Heart right ventricle (tissue), 16 donors: ENCODE results near the gene HIRA. TPM values are rescaled to one million over a fixed set of nuclear protein-coding genes. Genes with fewer than 3 reads are reported as not detected.
A peak's percentile ranks its signal among the peaks of the same experiment; 100 is the strongest.

Experiments
- ATAC-seq, 8 donors: fragments of 200-7000 bp; cut with Tn5 transposase; one replicate each; pipeline ENCODE4 v1.9.1; 2020; ENCODE audit warnings: mild to moderate bottlenecking in 8 of 8, moderate library complexity in 8 of 8, moderate number of reproducible peaks in 1 of 8
- DNase-seq, 2 donors: peaks; one replicate each; pipeline ENCODE4 v3.0.0-alpha.2; 2020
- H3K27ac ChIP-seq, 10 donors: fragments of 200-600 bp; sonication (generic) in 2 of 10; one replicate each; pipeline versions ENCODE4 v1.5.0 to v1.8.0; 2020 to 2022; ENCODE audit warnings: mild to moderate bottlenecking in 3 of 10
- H3K27me3 ChIP-seq, 7 donors: fragments of 200-600 bp; one replicate each; pipeline ENCODE4 v1.8.0; 2021 to 2022; ENCODE audit warnings: mild to moderate bottlenecking in 2 of 7
- H3K36me3 ChIP-seq, 9 donors: fragments of 200-600 bp; sonication (generic) in 1 of 9; one replicate each; pipeline versions ENCODE4 v1.5.0 to v1.8.0; 2020 to 2022; ENCODE audit warnings: mild to moderate bottlenecking in 2 of 9
- H3K4me1 ChIP-seq, 9 donors: fragments of 200-600 bp; sonication (generic) in 1 of 9; one replicate each; pipeline versions ENCODE4 v1.5.0 to v1.8.0; 2020 to 2022; ENCODE audit warnings: mild to moderate bottlenecking in 4 of 9
- H3K4me3 ChIP-seq, 10 donors: fragments of 200-600 bp; sonication (generic) in 2 of 10; one replicate each; pipeline versions ENCODE4 v1.5.0 to v1.8.0; 2020 to 2022; ENCODE audit warnings: mild to moderate bottlenecking in 7 of 10, moderate library complexity in 2 of 10
- H3K9me3 ChIP-seq, 11 donors: fragments of 200-600 bp in 10 of 11; sonication (generic) in 2 of 11; one replicate each; pipeline versions ENCODE4 v1.5.0 to v1.8.0; 2013 to 2022; ENCODE audit warnings: mild to moderate bottlenecking in 2 of 11, control low read depth in 1 of 11, moderate library complexity in 1 of 11
- CTCF ChIP-seq, 9 donors: fragments of 200-600 bp; sonication (generic) in 2 of 9; IDR thresholded peaks; one replicate each; pipeline versions ENCODE4 v1.5.0 to v1.8.0; 2021 to 2022; ENCODE audit warnings: antibody characterized with exemption in 9 of 9, mild to moderate bottlenecking in 5 of 9, moderate library complexity in 1 of 9
- WGBS, 2 donors: extraction: QIAGEN DNeasy Blood & Tissue Kit; methylation state at CpG; one replicate each; pipeline ENCODE4 v1.1.7; 2013; ENCODE audit warnings: inconsistent platforms in 1 of 2; 5-methylcytosine and 5-hydroxymethylcytosine counted together
- intact Hi-C, 10 donors: fragments of 100-400 bp; cut with DNase I; formaldehyde crosslinking; loops; one replicate each; pipeline versions ENCODE4 v1.11.1 to v1.14.2; 2022
- polyA plus RNA-seq, 2 donors: library from polyadenylated mRNA; stranded (reverse); fragments of 200-250 nt; gene quantifications; one replicate each; pipeline ENCODE4 v1.2.3, GENCODE V29; 2013
- total RNA-seq, 10 donors: library from RNA; stranded (reverse); fragmentation: NEBNext Ultra II Directional in 3 of 10; extraction: Animal tissue kit (Norgen Biotek cat#: 25700) in 3 of 10; gene quantifications; one replicate each; pipeline versions ENCODE4 v1.2.1 to v1.2.4, GENCODE V29; 2021 to 2023
- donor health status: Arrhythmogenic right ventricular cardiomyopathy.
- donor health status: ischemic (EF 13 %, LVEDD 7.1; RV severe dilation, severe dysfunction).
- donor health status: healthy with polysubstance abuse.
- donor health status: DM: no; HTN: yes; CAD: no.
- donor health status: DM: no; HTN: no; CAD: no.
- donor health status: ischemic (EF 25% LVEDD 6.9; RV normal size, moderate dysfunction).
- donor health status: ischemic (EF 25% LVEDD 5.7; RV mildly dilated, moderate dysfunction).
- donor health status: healthy.
- donor health status: DM: yes; HTN: yes; CAD: no.
- donor health status: Ischemic cardiomyopathy.
- donor health status: ischemic (EF 35%, LVEDD 5.7; RV mildly dilated, moderate dysfunction).
- donor health status: nonischemic (EF 11% LVEDD 7.7; RV severe dilation, severe dysfunction).
- donor health status: DM: yes; HTN: yes; CAD: no.
- donor health status: PGD.
- donor health status: ischemic (EF 29% LVEDD 5.4; RV normal size, mild dysfunction).
- donor health status: nonischemic (EF 23%, LVEDD 6.1; RV moderate dilation, normal function).

HIRA gene
- total and polyA plus RNA-seq, 12 donors = 3.1 to 23.2 (median 17.5) TPM

- no peaks in the 10 kb centered on the region for H3K9me3 ChIP-seq
- no peaks in the 10 kb centered on the region for H3K27me3 ChIP-seq
- H3K27ac ChIP-seq = no peak overlapping the region
- intact Hi-C loops = loop anchor here in 2 of 10 donors (10.0 kb wide), 2 partner anchors 53 to 133 kb away; no protein-coding TSS in a partner anchor
- no peaks in the 10 kb centered on the region for H3K4me1 ChIP-seq
- TF ChIP-seq CTCF (IDR thresholded peaks at IDR 0.05) = no peak
- ATAC-seq (no peak), DNase-seq (no peak)
- WGBS, 2 donors = 87 to 93% methylated on average over 2 of the region's 2 CpGs
- no peak overlapping the region for H3K4me3 ChIP-seq
- peaks cover 6 to 100% (median 65%) of the 10 kb centered on the region in 9 donors for H3K36me3 ChIP-seq
Measured at GRCh38 chr22:19358195-19358594, 73.3 kb downstream of the HIRA start.

DNA sequence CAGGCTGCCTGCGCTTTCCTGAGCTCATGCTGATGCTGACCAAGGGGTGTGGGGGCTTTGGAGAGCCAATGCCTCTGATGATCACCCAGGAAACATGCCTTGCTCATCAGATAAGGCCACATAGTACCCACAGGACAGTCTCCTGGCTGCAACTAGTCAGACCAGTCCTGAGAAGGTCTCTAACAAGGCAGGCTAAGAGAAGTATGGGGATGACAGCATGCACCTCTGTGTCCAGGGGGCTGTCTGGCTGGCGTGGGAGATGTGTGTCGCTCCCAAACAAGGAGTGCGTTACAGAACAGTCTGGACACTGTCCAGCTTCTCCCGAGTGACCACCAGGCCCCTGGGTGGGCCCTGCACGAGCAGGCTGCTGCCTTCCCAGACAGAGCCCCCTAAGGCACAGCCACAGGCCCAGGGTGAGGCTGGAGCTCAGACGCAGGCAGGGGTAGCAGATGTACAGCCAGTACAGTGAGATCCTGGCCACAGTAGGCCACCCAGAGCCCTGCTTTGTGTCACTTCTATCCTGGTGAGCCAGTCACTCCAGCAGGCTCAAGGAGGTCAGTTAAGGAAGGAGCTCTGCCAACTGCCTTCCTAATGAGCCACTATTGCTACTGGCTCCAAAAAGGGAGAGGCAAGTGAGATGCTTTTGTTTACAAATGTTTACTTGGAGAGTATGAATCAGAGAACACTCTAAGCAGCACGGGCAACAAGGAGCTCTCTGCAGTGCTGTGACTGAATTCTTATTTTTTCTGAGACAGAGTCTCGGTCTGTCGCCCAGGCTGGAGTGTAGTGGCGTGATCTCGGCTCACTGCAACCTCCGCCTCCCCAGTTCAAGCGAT, 74.0 kb downstream of the HIRA start:
- H3K4me1 ChIP-seq = no peaks in the 10 kb centered on the region

DNA sequence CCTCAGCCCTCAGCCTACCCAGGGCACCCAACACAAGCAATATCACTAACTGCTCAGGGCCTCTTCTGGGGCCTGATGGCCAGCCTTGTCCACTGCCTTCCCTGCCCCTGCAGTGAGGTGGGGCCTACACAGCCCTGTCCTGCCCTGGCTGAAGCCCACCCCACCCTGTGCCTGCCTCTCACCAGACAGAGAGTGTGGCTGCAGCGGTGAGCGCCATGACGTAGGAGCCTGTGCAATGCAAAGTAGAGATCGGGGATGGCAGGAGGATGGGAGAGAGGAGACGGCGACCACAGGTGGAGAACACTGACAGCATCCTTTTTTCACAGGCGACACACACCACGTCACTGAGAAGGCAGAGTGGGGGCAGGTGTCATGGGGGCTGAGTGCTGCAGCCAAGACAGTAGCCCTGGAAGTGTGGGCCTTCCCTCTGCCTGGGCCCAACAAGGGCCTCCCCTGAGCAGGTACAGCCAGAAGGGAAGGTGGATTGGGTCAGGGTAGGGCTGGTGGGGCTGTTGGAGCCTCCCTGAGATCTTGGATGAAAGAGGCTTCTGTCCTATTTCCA, 74.7 kb downstream of the HIRA start:
- Histone ChIP-seq H3K27me3 (no peaks in the 10 kb centered on the region), H3K4me1 (no peaks in the 10 kb centered on the region), H3K9me3 (no peaks in the 10 kb centered on the region), H3K36me3 (peaks cover 6 to 100% (median 79%) of the 10 kb centered on the region in 9 donors), H3K4me3 (no peak overlapping the region), H3K27ac (no peak overlapping the region)
- intact Hi-C loops = loop anchor here in 2 of 10 donors (10.0 kb wide), 2 partner anchors 52 to 132 kb away; no protein-coding TSS in a partner anchor
- WGBS, 2 donors = 95 to 96% methylated on average over 8 of the region's 8 CpGs
- DNase-seq = no peak
- no peak for TF ChIP-seq CTCF (IDR thresholded peaks at IDR 0.05)
- no peak for ATAC-seq

More for the DNA sequence above, 74.0 kb downstream of the HIRA start:
- Histone ChIP-seq H3K27ac (no peak overlapping the region), H3K27me3 (no peaks in the 10 kb centered on the region), H3K4me3 (no peak overlapping the region), H3K36me3 (peaks cover 6 to 100% (median 72%) of the 10 kb centered on the region in 9 donors), H3K9me3 (no peaks in the 10 kb centered on the region)
- DNase-seq (no peak), ATAC-seq (no peak)
- 91% methylated on average over 14 of the region's 14 CpGs for WGBS, 2 donors
- TF ChIP-seq CTCF (IDR thresholded peaks at IDR 0.05) = no peak
- intact Hi-C loops = loop anchor here in 2 of 10 donors (10.0 kb wide), 2 partner anchors 53 to 133 kb away; no protein-coding TSS in a partner anchor

DNA sequence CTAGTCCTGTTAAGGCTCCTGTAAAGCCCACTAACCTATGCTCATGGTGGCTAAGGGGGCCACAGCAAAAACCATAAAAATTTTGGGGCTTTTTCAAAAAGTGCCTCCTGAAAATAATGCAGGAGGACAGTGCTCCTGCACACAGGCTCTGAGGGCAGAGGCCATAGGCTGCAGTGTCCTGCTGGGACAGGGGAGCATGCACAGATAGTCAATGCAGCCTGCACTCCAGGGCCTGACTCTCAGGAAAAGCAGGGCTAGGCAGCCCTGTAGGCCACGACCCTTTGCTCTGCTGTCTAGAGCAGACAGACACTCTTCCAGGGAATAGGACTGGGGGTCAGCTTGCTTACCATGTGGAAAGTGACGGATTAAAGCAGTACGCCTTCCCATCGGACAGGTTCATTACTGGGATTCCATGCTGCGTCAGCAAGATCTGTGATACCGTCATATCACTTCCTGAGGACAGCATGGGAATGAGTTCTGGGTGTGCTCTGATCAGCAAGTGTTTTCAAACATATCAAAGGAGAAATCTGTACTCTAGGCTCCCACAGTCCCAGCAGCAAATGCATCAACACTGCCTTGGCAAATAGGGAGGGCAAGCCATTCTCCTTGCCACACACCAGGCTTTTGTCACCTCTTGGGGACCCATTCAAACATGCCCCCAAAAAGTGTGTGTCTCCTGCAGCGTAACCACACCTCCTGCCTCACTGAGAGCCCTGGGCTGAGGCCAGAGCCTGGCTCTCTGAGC, 75.9 kb downstream of the HIRA start:
- no peaks in the 10 kb centered on the region for H3K4me1 ChIP-seq
- peak in 1 of 8 donors; percentile 15 for ATAC-seq
- intact Hi-C loops = loop anchor here in 2 of 10 donors (10.0 kb wide), 2 partner anchors 51 to 131 kb away; no protein-coding TSS in a partner anchor
- peaks cover 4 to 100% (median 80%) of the 10 kb centered on the region in 9 donors for H3K36me3 ChIP-seq
- no peaks in the 10 kb centered on the region for H3K9me3 ChIP-seq
- no peak for TF ChIP-seq CTCF (IDR thresholded peaks at IDR 0.05)
- no peak overlapping the region for H3K4me3 ChIP-seq
- no peak overlapping the region for H3K27ac ChIP-seq
- no peak for DNase-seq
- 92 to 93% methylated on average over 7 of the region's 7 CpGs for WGBS, 2 donors
- H3K27me3 ChIP-seq = no peaks in the 10 kb centered on the region
